AML-193 (cell line): ENCODE data around the gene CFP.
A peak's percentile ranks its signal among the peaks of the same experiment; 100 is the strongest.

Experiments used
- DNase-seq, 2 experiments: peaks; one replicate each; lab custom pipeline; 2025; lab: John Stamatoyannopoulos, UW

CFP gene

GRCh38 chrX:47637546-47638195 is 7.9 kb upstream of the CFP start:
- DNase-seq, result peak in 1 of 2 experiments; percentile 26

- DNase-seq, result no peak
These were observed 5.3 kb upstream of the CFP start for GRCh38 chrX:47634871-47635575.

- no peak for DNase-seq
These were observed 4.2 kb upstream of the CFP start for GRCh38 chrX:47633689-47634590.

GRCh38 chrX:47632666-47633065 is 2.9 kb upstream of the CFP start:
- no peak for DNase-seq

GRCh38 chrX:47631676-47632075 is 1.9 kb upstream of the CFP start:
- no peak for DNase-seq

GRCh38 chrX:47628982-47629381 is 748 bp downstream of the CFP start:
- no peak for DNase-seq

- no peak for DNase-seq
These were observed 4.4 kb downstream of the CFP start for GRCh38 chrX:47625365-47625764.

GRCh38 chrX:47623540-47624027 is 6.1 kb downstream of the CFP start:
- DNase-seq, result peak in 1 of 2 experiments; percentile 15

GRCh38 chrX:47621851-47622250 is 7.9 kb downstream of the CFP start:
- no peak for DNase-seq

GRCh38 chrX:47620303-47620685 is 9.4 kb downstream of the CFP start:
- no peak for DNase-seq

- DNase-seq, result peak in 1 of 2 experiments; percentile 31
These were observed 10.0 kb downstream of the CFP start, which contains the start of gene SYN1 for GRCh38 chrX:47619486-47620302. Gene SYN1, minus strand, starts transcription at chrX:47619857. Its CDS starts 129 bp downstream, at chrX:47619728.

- DNase-seq, result no peak
These were observed 10.7 kb downstream of the CFP start for GRCh38 chrX:47618923-47619485.

GRCh38 chrX:47614618-47615017 is 15.1 kb downstream of the CFP start:
- DNase-seq, result no peak

GRCh38 chrX:47613082-47613481 is 16.6 kb downstream of the CFP start:
- DNase-seq, result no peak

GRCh38 chrX:47612418-47612817 is 17.3 kb downstream of the CFP start:
- no peak for DNase-seq

- no peak for DNase-seq
These were observed 17.8 kb downstream of the CFP start for GRCh38 chrX:47611926-47612325.

GRCh38 chrX:47611489-47611888 is 18.2 kb downstream of the CFP start:
- no peak for DNase-seq

GRCh38 chrX:47610511-47610910 is 19.2 kb downstream of the CFP start:
- no peak for DNase-seq

GRCh38 chrX:47608130-47608810 is 21.5 kb downstream of the CFP start:
- no peak for DNase-seq

- DNase-seq, result no peak
These were observed 22.6 kb downstream of the CFP start for GRCh38 chrX:47607091-47607490.

- DNase-seq, result no peak
These were observed 24.7 kb downstream of the CFP start for GRCh38 chrX:47605024-47605423.
